Iris pigment epithelial cell (primary cell): ENCODE data around the gene EIF2B1.

ENCODE experiments used
- DNase-seq: peaks from one replicate; pipeline ENCODE4 v3.0.0-alpha.2; 2011; ENCODE audit warnings: low read depth

The EIF2B1 gene

DNA sequence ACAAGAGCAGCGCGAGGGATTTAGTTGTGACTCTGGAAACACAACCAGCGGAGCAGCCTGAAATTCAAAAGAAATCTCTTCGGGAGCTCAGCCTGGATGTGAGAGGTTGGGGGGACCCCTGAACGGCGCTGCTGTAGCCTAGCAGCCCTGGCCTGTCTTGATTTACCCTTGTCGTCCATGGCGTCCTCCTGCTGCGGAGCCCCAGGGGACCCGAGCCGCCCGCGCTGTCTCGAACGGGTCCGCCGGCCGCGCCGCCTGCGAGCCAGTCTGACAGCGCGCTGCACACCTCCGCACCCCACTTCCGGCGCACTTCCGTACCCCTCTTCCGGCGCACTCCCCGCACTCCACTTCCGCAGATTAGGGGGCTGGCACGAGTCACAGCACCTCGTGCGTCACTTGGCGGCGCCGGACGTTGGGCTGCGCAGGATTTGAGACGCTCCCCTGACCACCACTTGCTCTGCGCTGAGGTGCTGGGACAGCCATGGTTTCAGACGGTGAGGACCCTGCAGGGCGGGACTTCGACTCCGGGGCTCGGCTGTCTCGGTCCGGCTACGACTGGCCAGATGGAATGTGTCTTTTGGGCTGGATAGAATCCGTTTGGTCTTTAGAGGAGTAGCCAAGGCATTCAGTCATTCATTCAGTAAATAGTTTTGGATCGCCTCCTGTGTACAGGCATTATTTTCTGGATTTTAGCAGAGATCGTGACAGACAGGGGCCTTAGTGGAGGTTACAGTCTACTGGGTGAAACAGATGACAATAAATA is at the start of gene EIF2B1, which contains the start of gene GTF2H3:
Gene EIF2B1 (minus strand): TSS at position 308 of the 763 bp plus-strand sequence. CDS start 129 bp downstream, at position 179.
Gene GTF2H3 (plus strand): TSS at position 451 of the 763 bp plus-strand sequence. CDS start 31 bp downstream, at position 482.
- peak; percentile 98 for DNase-seq

DNA sequence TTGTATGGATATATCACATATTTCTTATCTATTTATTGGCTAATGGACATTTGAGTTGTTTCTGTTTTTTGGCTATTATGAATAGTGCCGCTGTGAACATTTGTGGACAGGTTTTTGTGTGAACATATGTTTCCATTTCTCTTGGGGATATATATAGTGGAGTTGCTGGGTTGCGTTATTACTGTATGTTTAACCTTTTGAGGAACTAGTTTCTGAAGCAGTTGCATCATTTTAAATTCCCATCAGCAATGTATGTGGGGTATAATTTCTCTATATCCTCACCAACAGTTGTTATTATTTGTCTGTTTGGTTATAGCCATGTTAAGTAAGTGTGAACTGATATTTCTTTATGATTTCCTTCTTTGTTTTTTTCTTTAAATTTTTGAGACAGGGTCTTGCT is 48.1 kb upstream of the EIF2B1 start:
- DNase-seq = no peak

DNA sequence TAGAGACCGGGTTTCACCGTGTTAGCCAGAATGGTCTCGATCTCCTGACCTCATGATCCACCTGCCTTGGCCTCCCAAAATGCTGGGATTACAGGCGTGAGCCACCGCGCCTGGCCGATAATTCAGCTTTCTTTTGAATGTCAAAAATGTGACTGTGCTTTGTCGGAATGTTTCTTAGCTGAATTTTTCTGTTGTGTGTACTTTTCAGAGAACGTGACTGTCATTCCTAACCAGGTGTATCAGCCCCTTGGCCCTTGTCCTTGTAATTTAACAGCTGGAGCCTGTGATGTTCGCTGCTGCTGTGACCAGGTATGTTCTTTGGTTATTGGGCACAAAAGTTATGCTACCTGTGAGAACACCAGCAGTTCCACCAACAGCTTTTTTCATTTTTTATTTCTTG is 45.5 kb upstream of the EIF2B1 start:
- no peak for DNase-seq

DNA sequence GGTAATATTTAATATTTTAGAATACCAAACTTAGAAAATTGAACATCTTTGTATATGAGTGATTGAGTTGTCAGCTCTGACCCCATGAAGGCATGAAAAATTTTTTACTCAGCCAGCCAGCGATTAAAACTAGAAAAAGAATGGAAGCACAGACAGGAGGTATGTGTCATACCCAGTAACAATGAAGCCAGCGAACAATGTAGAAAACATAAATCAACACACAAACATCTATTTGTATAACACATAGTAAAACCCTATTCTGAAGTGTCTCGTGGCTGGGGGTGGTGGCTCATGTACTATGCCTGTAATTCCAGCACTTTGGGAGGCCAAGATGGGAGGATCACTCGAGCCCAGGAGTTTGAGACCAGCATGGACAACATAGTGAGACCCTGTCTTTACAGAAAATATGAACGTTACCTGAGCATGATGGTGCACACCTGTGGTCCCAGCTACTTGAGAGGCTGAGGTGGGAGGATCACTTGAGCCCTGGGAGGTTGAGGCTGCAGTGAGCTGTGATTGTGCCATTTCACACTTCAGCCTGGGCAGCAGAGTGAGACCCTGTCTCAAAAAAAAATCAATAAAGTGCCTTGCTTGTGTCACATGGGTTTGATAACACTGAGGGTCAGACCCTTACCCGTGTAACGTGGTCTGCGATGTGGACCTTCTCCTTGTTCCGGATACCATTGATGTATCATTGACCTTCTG is 43.3 kb upstream of the EIF2B1 start:
- no peak for DNase-seq

DNA sequence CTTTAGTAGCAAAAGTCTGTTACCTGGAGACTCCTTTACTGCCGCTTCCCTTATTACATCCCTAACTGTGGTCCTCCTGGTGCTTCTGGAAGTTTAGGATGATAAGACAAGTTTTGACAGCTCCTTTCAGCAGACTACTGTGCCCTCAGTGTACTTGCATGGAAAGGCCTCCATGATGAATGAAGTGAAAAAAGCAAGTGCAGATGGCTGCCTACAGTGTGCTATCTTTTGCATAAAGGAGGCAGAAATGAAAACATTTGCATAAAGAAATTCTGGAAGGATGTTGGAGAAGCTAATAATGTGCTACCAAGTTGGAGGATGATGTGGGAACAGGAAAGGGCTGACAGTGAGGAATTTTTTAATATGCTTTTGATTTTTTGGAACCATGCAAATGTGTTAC is 42.0 kb upstream of the EIF2B1 start:
- no peak for DNase-seq

DNA sequence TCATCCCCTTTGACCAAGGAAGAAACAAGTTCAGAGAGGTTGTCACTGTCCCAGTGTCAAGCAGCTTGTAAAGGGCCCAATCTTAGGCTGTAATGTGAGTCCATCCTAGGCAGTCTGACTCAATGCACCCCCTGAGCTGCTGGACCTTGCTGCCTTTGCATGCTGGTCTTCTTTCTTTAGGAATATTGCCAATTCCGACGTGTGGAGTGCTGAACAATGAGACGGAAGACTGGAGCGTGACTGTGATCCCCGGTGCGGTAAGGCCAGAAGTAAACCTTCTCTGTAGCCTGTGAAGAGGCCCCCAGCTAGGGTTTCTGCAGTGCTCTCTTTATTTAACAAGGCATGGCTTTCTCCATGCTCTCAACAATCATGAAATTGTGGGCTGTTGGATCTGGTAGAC is 38.4 kb upstream of the EIF2B1 start:
- peak; percentile 57 for DNase-seq

DNA sequence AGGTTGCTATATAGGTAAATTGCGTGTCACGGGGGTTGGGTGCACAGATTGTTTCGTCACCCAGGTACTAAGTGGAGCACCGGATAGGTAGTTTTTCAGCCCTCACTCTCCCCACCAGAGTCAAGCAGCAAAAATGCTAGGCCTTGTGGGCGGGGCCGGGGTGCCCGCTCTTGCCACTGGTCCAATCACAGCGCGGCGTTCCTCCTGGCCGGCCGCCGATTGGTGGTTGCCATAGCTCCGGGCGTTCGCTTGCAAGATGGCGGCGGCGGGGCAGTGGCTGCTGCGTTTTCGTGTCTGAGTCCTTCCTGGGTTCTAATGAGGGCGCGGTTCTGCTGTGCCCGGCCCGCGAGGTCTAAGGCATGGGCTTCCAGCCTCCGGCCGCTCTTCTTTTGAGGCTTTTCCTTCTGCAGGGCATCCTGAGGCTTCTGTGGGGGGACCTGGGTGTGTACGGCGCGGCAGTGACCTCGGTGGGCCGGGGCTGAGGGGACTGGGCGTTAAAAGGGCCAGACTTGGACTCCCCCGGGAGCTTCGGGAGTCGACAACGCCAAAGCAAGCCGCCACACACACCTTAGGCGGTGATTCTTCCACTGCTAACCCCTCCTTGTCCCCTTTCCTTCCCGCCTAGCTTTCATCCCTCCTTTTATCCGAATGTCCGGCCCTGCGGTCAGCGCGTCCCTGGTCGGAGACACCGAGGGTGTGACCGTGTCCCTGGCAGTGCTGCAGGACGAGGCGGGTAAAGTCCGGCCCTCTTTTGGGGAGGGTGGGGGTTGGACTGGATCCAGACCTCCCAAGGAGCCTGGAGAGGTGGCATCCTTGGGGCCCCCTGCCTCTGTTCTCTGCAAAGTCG is 37.6 kb upstream of the EIF2B1 start, which contains the start of gene TCTN2:
Gene TCTN2 (plus strand): TSS at position 232 of the 847 bp plus-strand sequence. CDS start 128 bp downstream, at position 360.
- DNase-seq = peak; percentile 94

DNA sequence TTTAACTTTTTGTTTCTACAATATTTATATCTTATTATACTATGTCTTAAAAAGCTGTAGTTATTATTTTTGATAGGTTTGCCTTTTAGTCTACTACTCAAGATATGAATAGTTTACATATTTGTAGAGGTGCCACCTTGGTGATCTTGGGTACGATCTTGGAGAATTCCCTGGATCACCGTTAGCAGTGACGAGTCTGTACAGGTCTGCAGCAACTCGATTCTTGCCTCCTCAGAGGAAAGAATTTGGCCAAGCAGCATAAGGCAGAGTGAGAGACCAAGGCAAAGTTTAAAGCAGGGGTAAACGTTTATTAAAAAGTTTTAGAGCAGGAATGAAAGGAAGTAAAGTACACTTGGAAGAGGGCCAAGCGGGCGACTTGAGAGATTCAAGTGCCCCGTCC is 34.3 kb upstream of the EIF2B1 start:
- no peak for DNase-seq

DNA sequence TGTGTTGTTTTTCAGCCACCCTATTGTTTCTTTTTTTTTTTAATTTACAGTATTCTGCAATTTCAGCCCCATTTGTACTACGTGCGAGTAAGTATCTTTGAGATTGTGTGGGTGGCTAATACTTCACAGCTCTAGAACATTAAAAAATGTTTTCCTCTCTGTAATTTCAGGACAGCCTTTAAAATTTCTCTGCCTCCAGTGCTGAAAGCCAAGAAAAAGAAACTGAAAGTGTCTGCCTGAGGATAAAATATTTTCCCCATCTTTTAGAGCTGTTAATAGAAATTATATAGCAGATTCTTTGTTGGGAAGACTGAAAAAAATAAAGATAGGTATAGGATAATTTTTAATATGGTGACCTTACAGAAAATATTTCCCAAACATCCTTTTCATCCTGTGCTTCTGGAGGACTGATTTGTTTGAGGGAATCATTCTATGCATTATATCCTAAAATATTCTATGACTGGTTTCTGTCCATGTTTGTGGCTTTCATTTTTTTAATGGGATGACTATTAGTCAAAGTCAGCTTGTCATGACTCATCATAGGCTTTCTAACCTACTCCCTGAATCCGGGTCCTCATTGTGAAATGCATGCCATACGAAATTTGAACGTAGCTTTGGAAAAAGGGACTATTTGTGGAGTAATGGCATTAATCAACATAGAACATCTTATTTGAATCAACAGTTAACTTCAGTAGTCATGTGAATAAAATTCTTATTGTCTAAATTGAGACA is 26.7 kb upstream of the EIF2B1 start:
- DNase-seq = peak; percentile 91

DNA sequence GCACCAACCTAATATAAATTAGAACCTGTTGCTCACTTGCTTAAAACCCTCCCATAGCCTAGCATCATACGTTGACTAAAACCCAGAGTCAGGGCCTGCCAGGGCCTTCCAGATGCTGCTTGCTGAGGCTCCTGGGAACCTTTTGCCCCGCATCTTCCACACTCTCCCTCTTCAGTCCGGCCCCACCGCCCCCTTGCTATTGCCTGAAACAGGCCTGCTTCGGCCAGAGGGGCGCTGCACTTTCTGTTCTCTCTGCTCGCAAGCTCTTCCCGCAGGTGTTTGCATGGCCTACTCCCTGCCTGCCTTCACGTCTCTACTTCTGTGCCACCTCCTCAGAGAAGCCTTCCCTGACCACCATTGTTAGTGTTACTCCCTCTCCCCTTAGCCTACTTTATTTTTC is 23.7 kb upstream of the EIF2B1 start:
- no peak for DNase-seq

DNA sequence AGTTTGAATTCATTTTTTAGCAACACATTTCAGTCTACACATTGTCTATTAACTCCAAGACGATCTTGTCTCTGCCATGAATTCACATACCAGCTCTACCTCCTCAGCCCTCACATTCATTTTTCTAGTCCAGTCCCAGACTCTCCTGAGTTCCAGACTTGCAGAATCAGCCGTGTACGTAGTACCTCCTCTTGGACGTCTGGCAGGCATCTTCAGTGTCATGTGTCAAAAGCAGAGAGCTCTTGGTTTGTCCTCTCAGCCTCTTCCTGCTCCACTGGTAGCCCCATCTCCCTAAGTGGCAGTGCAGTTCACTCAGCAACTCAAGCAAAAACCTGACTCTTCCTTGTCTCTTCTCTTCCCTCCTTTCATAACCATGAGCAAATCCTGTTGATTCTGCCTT is 22.9 kb upstream of the EIF2B1 start:
- DNase-seq = no peak

DNA sequence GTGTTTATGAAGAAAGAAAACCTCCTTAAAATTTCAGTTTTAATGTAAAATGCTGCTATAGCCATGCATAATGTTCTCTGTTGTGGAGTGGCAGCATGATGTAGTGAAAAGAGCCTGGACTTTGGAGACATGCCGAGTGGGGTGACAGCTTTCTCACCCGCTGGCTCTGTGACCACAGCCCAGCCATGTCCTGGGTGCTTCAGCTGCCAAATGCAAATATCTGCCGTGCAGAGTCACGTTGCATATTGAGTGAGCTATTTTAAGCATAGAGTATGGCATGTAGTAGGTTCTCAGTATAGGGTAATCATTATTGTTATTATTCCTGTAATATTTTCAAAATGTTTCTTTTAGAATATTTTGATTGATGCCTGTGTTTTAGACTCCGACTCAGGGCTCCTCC is 21.9 kb upstream of the EIF2B1 start:
- no peak for DNase-seq

DNA sequence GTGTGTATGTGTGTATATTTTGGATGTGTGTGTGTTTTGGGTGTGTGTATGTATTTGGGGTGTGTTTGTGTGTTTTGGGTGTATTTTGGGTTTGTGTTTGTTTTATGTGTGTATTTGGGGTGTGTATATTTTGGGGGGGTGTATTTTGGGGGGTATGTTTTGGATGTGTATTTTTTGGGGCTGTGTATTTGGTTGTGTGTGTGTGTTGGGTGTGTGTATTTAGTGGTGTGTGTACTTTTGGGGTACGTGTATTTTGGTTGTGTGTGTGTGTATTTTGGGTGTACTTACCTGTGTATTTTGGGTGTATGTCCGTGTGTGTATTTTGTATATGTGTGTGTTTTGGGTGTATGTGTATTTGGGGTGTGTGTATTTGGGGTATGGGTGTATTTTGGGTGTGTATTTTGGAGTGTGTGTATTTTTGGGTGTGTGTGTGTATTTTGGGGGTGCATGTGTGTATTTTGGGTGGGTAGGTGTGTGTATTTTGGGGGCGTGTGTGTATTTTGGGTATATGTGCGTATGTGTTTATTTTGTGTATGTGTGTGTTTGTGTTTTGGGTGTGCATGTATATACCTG is 20.7 kb upstream of the EIF2B1 start:
- no peak for DNase-seq

DNA sequence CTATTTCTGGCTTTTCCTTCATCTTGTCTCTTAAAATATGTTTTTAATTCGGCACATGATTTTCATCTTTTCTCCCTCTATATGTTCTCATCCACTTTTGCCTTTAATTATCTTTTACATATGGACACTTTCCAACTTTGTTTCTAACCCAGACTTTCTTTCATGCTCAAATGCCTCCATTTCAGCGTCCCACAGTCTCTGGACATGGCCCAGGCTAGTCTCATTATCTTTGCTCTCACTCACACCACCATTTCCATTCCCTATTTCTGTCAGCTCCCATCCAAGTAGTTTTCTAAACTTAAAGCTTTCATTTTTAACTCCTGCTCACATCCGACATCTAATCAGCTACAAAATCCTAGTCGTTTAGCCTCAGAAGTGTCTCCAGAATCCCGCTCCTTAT is 14.9 kb upstream of the EIF2B1 start:
- no peak for DNase-seq

DNA sequence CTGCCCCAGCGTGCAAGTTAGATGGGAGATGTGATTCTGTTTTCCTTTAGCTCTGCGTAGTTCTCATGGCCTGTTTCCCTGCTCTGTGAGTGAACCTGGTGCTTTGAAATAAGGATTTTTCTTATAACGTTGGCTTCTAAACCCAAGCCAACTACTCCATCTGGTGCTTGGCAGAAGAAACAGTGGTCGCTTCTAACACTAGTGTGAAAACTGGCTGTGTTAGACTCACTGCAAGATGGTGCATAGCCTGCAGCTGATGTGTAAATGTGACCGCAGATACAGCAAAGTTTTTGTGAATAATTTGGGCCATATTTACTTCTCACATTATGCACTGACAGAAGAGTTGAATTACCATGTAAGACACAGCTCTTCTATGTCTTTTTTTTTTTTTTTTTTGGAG is 12.4 kb upstream of the EIF2B1 start:
- no peak for DNase-seq

DNA sequence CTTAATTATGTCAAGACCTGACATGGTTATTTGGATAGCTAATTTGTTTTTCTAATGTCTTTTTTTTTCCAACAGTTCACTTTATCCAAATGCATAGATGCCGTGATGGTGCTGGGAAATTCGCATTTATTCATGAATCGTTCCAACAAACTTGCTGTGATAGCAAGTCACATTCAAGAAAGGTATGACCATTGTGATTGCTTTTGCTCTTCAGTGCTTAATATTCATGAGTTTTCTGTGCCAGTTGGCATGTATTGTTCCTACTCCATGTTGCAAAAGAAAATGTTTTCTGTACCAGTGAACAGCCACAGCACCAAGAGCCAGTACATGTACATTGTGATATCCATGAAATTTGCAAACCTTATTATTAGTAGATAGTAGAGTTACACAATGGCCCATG is 11.9 kb upstream of the EIF2B1 start:
- no peak for DNase-seq

DNA sequence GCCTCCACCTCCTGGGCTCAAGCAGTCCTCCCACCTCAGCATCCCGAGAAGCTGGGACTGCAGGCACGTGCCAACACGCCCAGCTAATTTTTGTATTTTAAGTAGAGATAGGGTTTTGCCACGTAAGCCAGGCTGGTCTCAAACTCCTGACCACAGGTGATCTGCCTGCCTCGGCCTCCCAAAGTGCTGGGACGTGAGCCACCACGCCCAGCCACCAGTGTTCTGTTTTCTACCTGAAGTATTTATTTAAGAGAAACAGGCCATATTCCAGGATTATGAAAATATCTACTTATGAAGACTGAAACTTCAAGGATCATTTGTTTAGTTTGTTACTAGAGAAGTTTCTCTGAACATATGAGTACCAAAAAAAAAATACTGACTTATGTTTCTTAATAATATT is 10.4 kb upstream of the EIF2B1 start:
- no peak for DNase-seq

DNA sequence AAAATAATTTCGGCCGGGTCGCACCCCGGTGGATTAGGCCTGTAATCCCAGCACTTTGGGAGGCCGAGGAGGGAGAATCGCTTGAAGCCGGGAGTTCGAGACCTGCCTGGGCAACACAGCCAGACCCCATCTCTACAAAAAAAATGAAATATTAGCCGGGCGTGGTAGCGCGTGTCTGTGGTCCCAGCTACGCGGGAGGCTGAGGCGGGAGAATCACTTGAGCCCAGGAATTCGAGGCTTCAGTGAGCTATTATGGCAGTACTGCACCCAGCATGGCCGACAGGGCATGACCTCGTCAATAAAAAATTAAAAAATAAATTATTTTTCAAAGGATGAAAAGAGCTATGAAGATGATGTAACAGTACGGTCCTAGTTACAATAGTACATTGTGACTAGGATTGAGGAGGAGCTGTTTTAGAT is 666 bp upstream of the EIF2B1 start:
- no peak for DNase-seq

DNA sequence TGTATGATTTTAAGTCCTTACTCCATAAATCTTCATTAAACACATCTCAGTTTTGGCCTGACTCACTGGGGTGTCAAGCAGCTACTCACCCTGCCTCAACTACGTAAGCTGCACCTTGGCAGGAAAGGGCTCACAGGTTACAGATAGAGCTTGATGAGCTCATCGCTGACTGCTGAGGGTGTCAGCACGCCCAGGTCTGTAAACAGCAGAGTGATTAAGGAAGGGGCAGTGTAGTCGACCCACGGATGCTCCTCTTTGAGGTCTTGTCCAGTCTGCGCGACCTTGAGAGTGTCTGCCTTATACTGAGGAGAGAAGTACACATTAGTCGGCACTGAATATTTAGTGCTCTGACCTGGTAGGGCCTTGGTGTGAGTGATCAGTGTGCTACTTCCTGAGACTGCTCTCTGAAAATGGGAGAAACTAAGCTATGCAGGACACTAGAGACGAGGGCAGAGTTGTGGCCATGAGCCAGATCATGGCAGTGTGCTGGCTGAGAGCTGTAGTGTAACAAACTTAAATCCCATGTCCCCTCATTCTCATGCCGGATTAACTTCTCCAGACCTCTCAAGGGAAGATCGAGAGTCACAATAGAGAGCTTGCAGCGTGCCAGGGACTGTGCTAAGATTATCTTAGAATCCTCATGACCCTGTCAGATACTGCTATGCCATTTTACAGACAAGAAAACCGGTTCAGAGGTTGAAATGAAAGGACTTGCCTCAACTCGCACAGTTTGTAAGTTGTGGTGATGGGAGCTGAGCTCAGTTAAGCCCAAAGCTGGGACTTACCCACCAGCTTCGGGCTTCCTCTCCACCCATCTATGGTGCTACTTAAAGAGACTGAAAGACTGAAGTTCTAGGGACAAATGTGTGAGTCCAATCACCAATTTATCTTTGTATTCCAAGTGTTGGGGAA is 11.6 kb downstream of the EIF2B1 start:
- DNase-seq = peak; percentile 3

DNA sequence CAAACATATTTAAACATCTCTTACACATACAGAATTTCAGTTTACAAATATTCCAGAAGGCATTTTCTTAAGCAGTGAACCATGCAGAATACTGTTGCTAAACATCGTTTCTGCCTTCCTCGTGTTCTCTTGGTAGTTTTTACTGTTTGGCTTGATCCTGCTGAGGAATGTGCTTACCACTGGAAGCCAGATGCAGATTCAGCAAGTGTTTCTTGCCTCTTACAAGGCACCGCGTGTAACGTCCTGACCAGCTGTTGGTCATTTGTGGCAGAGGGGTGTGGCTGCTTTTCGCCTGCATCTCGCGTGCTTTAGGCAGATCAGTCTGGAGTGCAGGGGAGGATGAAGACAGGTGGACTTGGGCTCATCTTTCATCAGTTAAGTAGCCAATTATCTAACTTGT is 12.4 kb downstream of the EIF2B1 start:
- no peak for DNase-seq
